AG09319 (cell line): ENCODE measurements around the gene UBE2D3.

Source experiments
- DNase-seq: peaks from one replicate; pipeline ENCODE4 v3.0.0-alpha.2; 2010; ENCODE audit warnings: low read depth; ENCODE audit errors: extremely low read depth
- CTCF ChIP-seq: IDR thresholded peaks from 2 replicates; pipeline ENCODE4 v1.5.1; 2011; ENCODE audit warnings: low read depth, mild to moderate bottlenecking, inconsistent platforms, low read length, moderate library complexity

UBE2D3 gene

GRCh38 chr4:102760645-102761295 lies 66.6 kb downstream of the UBE2D3 start, which contains the start of gene MANBA:
TSS of gene MANBA (minus strand) at chr4:102760968. CDS start at chr4:102760894, 74 bp downstream.
- DNase-seq = peak; percentile 22
- TF ChIP-seq CTCF = no peak

- TF ChIP-seq CTCF = no peak
- DNase-seq = no peak
Measured at GRCh38 chr4:102759831-102760644, 67.3 kb downstream of the UBE2D3 start.

- no peak for DNase-seq
- TF ChIP-seq CTCF = no peak
Measured at GRCh38 chr4:102758241-102759160, 68.8 kb downstream of the UBE2D3 start.

GRCh38 chr4:102757681-102758080 lies 69.7 kb downstream of the UBE2D3 start:
- no peak for TF ChIP-seq CTCF

GRCh38 chr4:102754044-102754443 lies 73.3 kb downstream of the UBE2D3 start:
- TF ChIP-seq CTCF = no peak
- DNase-seq = no peak

More at GRCh38 chr4:102757681-102758080, 69.7 kb downstream of the UBE2D3 start:
- DNase-seq = no peak

GRCh38 chr4:102751941-102752340 lies 75.4 kb downstream of the UBE2D3 start:
- DNase-seq = no peak
- TF ChIP-seq CTCF = no peak
